C4-2B (cell line): ENCODE measurements around the gene TYROBP.

Experiments
- CTCF ChIP-seq: fragments of 450-650 bp; conservative IDR thresholded peaks from 2 replicates; pipeline ENCODE4 v1.5.1; 2017; ENCODE audit warnings: mild to moderate bottlenecking
- ZFX ChIP-seq: fragments of 450-650 bp; IDR thresholded peaks from 2 replicates; pipeline ENCODE4 v1.6.1; 2017

GRCh38 chr19:35885904-35886303 lies 22.2 kb downstream of the TYROBP start:
- TF ChIP-seq CTCF (no peak), ZFX (no peak)
